H9 (cell line): ENCODE results near the gene GPLD1. TPM values are rescaled to one million over a fixed set of nuclear protein-coding genes. Genes with fewer than 3 reads are reported as not detected.

Experiments used
- DNase-seq: peaks from one replicate; pipeline ENCODE4 v3.0.0-alpha.2; 2017
- H2AFZ ChIP-seq: one replicate; pipeline ENCODE4 v1.6.1; 2013; ENCODE audit warnings: mild to moderate bottlenecking, low read length, control low read depth, moderate library complexity
- H2AK5ac ChIP-seq: 2 replicates; pipeline ENCODE4 v1.6.1; 2013; ENCODE audit warnings: low read length, control low read depth, mixed read lengths; ENCODE audit not compliant: insufficient read length
- H2BK120ac ChIP-seq: one replicate; pipeline ENCODE4 v1.6.1; 2013; ENCODE audit warnings: low read depth, mild to moderate bottlenecking, low read length, control low read depth, inconsistent platforms; ENCODE audit not compliant: poor library complexity, severe bottlenecking
- H2BK12ac ChIP-seq: 2 replicates; pipeline ENCODE4 v1.6.1; 2013; ENCODE audit warnings: low read length, control low read depth, mixed read lengths, low read depth; ENCODE audit not compliant: insufficient read length
- H2BK15ac ChIP-seq: 2 replicates; pipeline ENCODE4 v1.6.1; 2013; ENCODE audit warnings: low read depth, low read length, control low read depth
- H2BK20ac ChIP-seq: one replicate; pipeline ENCODE4 v1.6.1; 2013; ENCODE audit warnings: low read depth, mild to moderate bottlenecking, low read length, control low read depth, inconsistent platforms; ENCODE audit not compliant: poor library complexity, severe bottlenecking
- H2BK5ac ChIP-seq: 2 replicates; pipeline ENCODE4 v1.6.1; 2013; ENCODE audit warnings: low read length, control low read depth, mixed read lengths; ENCODE audit not compliant: insufficient read length
- H3K14ac ChIP-seq: 2 replicates; pipeline ENCODE4 v1.6.1; 2013; ENCODE audit warnings: low read length, control low read depth; ENCODE audit not compliant: insufficient read depth
- H3K18ac ChIP-seq: 2 replicates; pipeline ENCODE4 v1.6.1; 2013; ENCODE audit warnings: low read depth, mild to moderate bottlenecking, mixed read lengths, low read length, control low read depth; ENCODE audit not compliant: insufficient read length
- H3K23ac ChIP-seq: 2 replicates; pipeline ENCODE4 v1.6.1; 2013; ENCODE audit warnings: low read length, control low read depth, mixed read lengths, low read depth; ENCODE audit not compliant: insufficient read length
- H3K23me2 ChIP-seq: 2 replicates; pipeline ENCODE4 v1.6.1; 2013; ENCODE audit warnings: low read depth, mild to moderate bottlenecking, mixed read lengths, low read length, control low read depth; ENCODE audit not compliant: insufficient read length, poor library complexity, severe bottlenecking
- H3K27ac ChIP-seq: 2 replicates; pipeline ENCODE4 v1.5.1; 2013; ENCODE audit warnings: low read length, control low read depth, mixed read lengths, low read depth; ENCODE audit not compliant: insufficient read length
- H3K27me3 ChIP-seq: 2 replicates; pipeline ENCODE4 v1.6.1; 2013; ENCODE audit warnings: low read length, control low read depth, inconsistent platforms; ENCODE audit not compliant: insufficient read depth
- H3K4ac ChIP-seq: 2 replicates; pipeline ENCODE4 v1.6.1; 2013; ENCODE audit warnings: low read depth, mild to moderate bottlenecking, control low read depth, inconsistent platforms, low read length, moderate library complexity
- H3K4me1 ChIP-seq: 2 replicates; pipeline ENCODE4 v1.6.1; 2013; ENCODE audit warnings: low read length, control low read depth, inconsistent platforms; ENCODE audit not compliant: insufficient read depth
- H3K4me2 ChIP-seq: 2 replicates; pipeline ENCODE4 v1.6.1; 2013; ENCODE audit warnings: low read length, control low read depth, mixed read lengths; ENCODE audit not compliant: insufficient read length, insufficient read depth
- H3K56ac ChIP-seq: 2 replicates; pipeline ENCODE4 v1.6.1; 2013; ENCODE audit warnings: low read depth, mild to moderate bottlenecking, mixed read lengths, low read length, control low read depth; ENCODE audit not compliant: insufficient read length
- H3K79me1 ChIP-seq: 2 replicates; pipeline ENCODE4 v1.6.1; 2013; ENCODE audit warnings: low read depth, mild to moderate bottlenecking, moderate library complexity, low read length, control low read depth, inconsistent platforms; ENCODE audit not compliant: insufficient read depth, poor library complexity, severe bottlenecking
- H3K79me2 ChIP-seq: 2 replicates; pipeline ENCODE4 v1.6.1; 2013; ENCODE audit warnings: low read length, control low read depth, inconsistent platforms; ENCODE audit not compliant: insufficient read depth
- H3K9ac ChIP-seq: 2 replicates; pipeline ENCODE4 v1.6.1; 2013; ENCODE audit warnings: low read length, control low read depth, mixed read lengths; ENCODE audit not compliant: insufficient read length; ENCODE audit errors: extremely low read depth
- H3K9me3 ChIP-seq: one replicate; pipeline ENCODE4 v1.6.1; 2013; ENCODE audit warnings: low read depth, low read length, inconsistent platforms; ENCODE audit not compliant: control insufficient read depth
- H3T11ph ChIP-seq: one replicate; pipeline ENCODE4 v1.6.1; 2013; ENCODE audit warnings: mild to moderate bottlenecking, low read length, control low read depth, inconsistent platforms
- H4K20me1 ChIP-seq: one replicate; pipeline ENCODE4 v1.6.1; 2013; ENCODE audit not compliant: control insufficient read depth, insufficient read length, insufficient read depth
- H4K5ac ChIP-seq: 2 replicates; pipeline ENCODE4 v1.6.1; 2013; ENCODE audit warnings: low read depth, mild to moderate bottlenecking, mixed read lengths, low read length, control low read depth; ENCODE audit not compliant: insufficient read length
- H4K8ac ChIP-seq: replicated peaks from 2 replicates; pipeline ENCODE4 v1.6.1; 2013; ENCODE audit warnings: low read length, control low read depth, mixed read lengths, low read depth; ENCODE audit not compliant: insufficient read length
- H4K91ac ChIP-seq: 2 replicates; pipeline ENCODE4 v1.6.1; 2013; ENCODE audit warnings: low read depth, mild to moderate bottlenecking, moderate library complexity, mixed read lengths, low read length, control low read depth; ENCODE audit not compliant: insufficient read length
- H3K27ac Mint-ChIP-seq, 3 experiments: 2 replicates in 2 of 3; 3 replicates in 1 of 3; pipeline ENCODE4 v1.8.0; 2020 to 2021; ENCODE audit warnings: mixed read lengths in 3 of 3, mild to moderate bottlenecking in 1 of 3, moderate library complexity in 1 of 3
- H3K27me3 Mint-ChIP-seq: 2 replicates; pipeline ENCODE4 v1.8.0; 2021; ENCODE audit warnings: low read depth, mild to moderate bottlenecking, moderate library complexity, mixed read lengths
- H3K36me3 Mint-ChIP-seq, 3 experiments: 2 replicates in 2 of 3; 3 replicates in 1 of 3; pipeline ENCODE4 v1.8.0; 2020 to 2021; ENCODE audit warnings: low read depth in 3 of 3, mixed read lengths in 3 of 3; ENCODE audit not compliant: insufficient read depth in 1 of 3
- H3K4me1 Mint-ChIP-seq, 2 experiments: 2 replicates each; pipeline ENCODE4 v1.8.0; 2020; ENCODE audit warnings: mixed read lengths in 2 of 2
- H3K4me3 Mint-ChIP-seq, 2 experiments: 2 replicates in 1 of 2; 3 replicates in 1 of 2; pipeline ENCODE4 v1.8.0; 2020 to 2021; ENCODE audit warnings: mild to moderate bottlenecking in 2 of 2, mixed read lengths in 2 of 2, moderate library complexity in 1 of 2
- H3K9me3 Mint-ChIP-seq, 2 experiments: 2 replicates in 1 of 2; 3 replicates in 1 of 2; pipeline ENCODE4 v1.8.0; 2020; ENCODE audit warnings: mild to moderate bottlenecking in 2 of 2, mixed read lengths in 2 of 2, moderate library complexity in 1 of 2
- CTCF ChIP-seq: fragments of 200-600 bp; sonication (generic); conservative IDR thresholded peaks from 3 replicates; pipeline ENCODE4 v1.8.0; 2021; ENCODE audit warnings: antibody characterized with exemption, mild to moderate bottlenecking
- WGBS: extraction: QIAGEN DNeasy Blood & Tissue Kit; methylation state at CpG from one replicate; pipeline ENCODE4 v1.1.7; 2013; ENCODE audit warnings: missing lambda C conversion rate, low lambda C conversion rate, mixed read lengths; ENCODE audit not compliant: insufficient read length; ENCODE audit errors: extremely low coverage; 5-methylcytosine and 5-hydroxymethylcytosine counted together
- total RNA-seq: library from RNA; stranded (reverse); gene quantifications from 2 replicates; pipeline ENCODE4 v1.2.1, GENCODE V29; 2021

Gene GPLD1
- total RNA-seq, 1 experiment from 2014 or later, result 8.0 TPM

GRCh38 chr6:24492475-24492874, 3.1 kb upstream of the GPLD1 start:
- no peak overlapping the region for H3K27ac ChIP-seq
- no peaks in the 10 kb centered on the region for H3K9me3 ChIP-seq
- Mint-ChIP-seq H3K36me3 (peaks cover 3 to 11% (median 10%) of the 10 kb centered on the region in 3 experiments; a peak in 6 of 7 replicates), H3K9me3 (peaks cover 0 to 9% of the 10 kb centered on the region in 2 experiments; a peak in 3 of 5 replicates), H3K4me1 (peaks cover 23 to 26% of the 10 kb centered on the region in 2 experiments), H3K4me3 (no peak overlapping the region), H3K27me3 (peaks cover 32% of the 10 kb centered on the region), H3K27ac (peak overlapping the region in 1 of 3 experiments; percentile 52; a peak in 1 of 7 replicates)
- no peak overlapping the region for H3T11ph ChIP-seq
- H4K20me1 ChIP-seq, result no peaks in the 10 kb centered on the region
- no peak overlapping the region for H4K8ac ChIP-seq
- no peak overlapping the region for H3K56ac ChIP-seq
- DNase-seq, result peak; percentile 65
- no peak overlapping the region for H2BK120ac ChIP-seq
- no peak overlapping the region for H2BK5ac ChIP-seq
- H3K4me1 ChIP-seq, result no peaks in the 10 kb centered on the region
- no peak overlapping the region for H3K9ac ChIP-seq
- no peak overlapping the region for H3K23ac ChIP-seq
- H2AK5ac ChIP-seq, result no peak overlapping the region
- peaks cover 4% of the 10 kb centered on the region; the same call in 1 of the 2 replicates for H3K27me3 ChIP-seq
- H3K4ac ChIP-seq, result no peak overlapping the region
- H3K79me2 ChIP-seq, result no peaks in the 10 kb centered on the region
- WGBS, result no CpG with 5 or more reads among the region's 3 CpGs
- no peaks in the 10 kb centered on the region for H3K79me1 ChIP-seq
- H4K91ac ChIP-seq, result no peak overlapping the region
- no peak overlapping the region for H2AFZ ChIP-seq
- no peak overlapping the region for H2BK15ac ChIP-seq
- no peak overlapping the region for H4K5ac ChIP-seq
- H3K14ac ChIP-seq, result no peak overlapping the region
- H2BK20ac ChIP-seq, result no peak overlapping the region
- peaks cover 11% of the 10 kb centered on the region for H3K23me2 ChIP-seq
- no peak overlapping the region for H2BK12ac ChIP-seq
- no peak overlapping the region for H3K18ac ChIP-seq
- peak; percentile 65 for TF ChIP-seq CTCF
- no peak overlapping the region for H3K4me2 ChIP-seq
